SU-DHL-6 (cell line): Measurements from ENCODE around the gene WSCD2.

Experiments
- H2AFZ ChIP-seq: fragments of 200-600 bp; sonication (generic); 2 replicates; pipeline ENCODE4 v1.6.1; 2014; ENCODE audit warnings: low read depth, mild to moderate bottlenecking, moderate library complexity, mixed read lengths, antibody characterized with exemption, low read length; ENCODE audit not compliant: severe bottlenecking
- H3F3A ChIP-seq: fragments of 200-600 bp; shearing (Covaris generic); 2 replicates; pipeline ENCODE4 v1.6.0; 2016; ENCODE audit warnings: antibody characterized with exemption, mild to moderate bottlenecking; ENCODE audit not compliant: insufficient read depth
- H3K27ac ChIP-seq: fragments of 200-600 bp; sonication (generic); 2 replicates; pipeline ENCODE4 v1.5.1; 2016; ENCODE audit warnings: low read depth, mild to moderate bottlenecking, low read length, moderate library complexity, mixed read lengths
- H3K27me3 ChIP-seq: fragments of 200-600 bp; sonication (generic), shearing (Covaris generic); 2 replicates; pipeline ENCODE4 v1.6.0; 2014; ENCODE audit warnings: mild to moderate bottlenecking, low read length
- H3K36me3 ChIP-seq: fragments of 200-600 bp; sonication (generic); 2 replicates; pipeline ENCODE4 v1.6.1; 2014; ENCODE audit warnings: mild to moderate bottlenecking, low read length, mixed read lengths
- H3K4me2 ChIP-seq: fragments of 300-600, 200-600 bp; shearing (Covaris generic), sonication (generic); 2 replicates; pipeline ENCODE4 v1.6.0; 2014; ENCODE audit warnings: low read length, low read depth, mild to moderate bottlenecking; ENCODE audit not compliant: poor library complexity, severe bottlenecking
- H3K4me3 ChIP-seq: fragments of 200-600 bp; sonication (generic); 2 replicates; pipeline ENCODE4 v1.5.1; 2014; ENCODE audit warnings: antibody characterized with exemption, low read length, mild to moderate bottlenecking, mixed read lengths; ENCODE audit not compliant: insufficient read depth, poor library complexity, severe bottlenecking
- H3K79me2 ChIP-seq: fragments of 200-600 bp; sonication (generic); 2 replicates; pipeline ENCODE4 v1.6.1; 2014; ENCODE audit warnings: mild to moderate bottlenecking, low read length, moderate library complexity; ENCODE audit not compliant: insufficient read depth
- H3K9ac ChIP-seq: fragments of 200-600 bp; sonication (generic); 2 replicates; pipeline ENCODE4 v1.7.0; 2014; ENCODE audit warnings: mild to moderate bottlenecking, low read length
- H3K9me2 ChIP-seq: fragments of 200-600 bp; sonication (generic); replicated peaks from 2 replicates; pipeline ENCODE4 v1.6.1; 2014; ENCODE audit warnings: low read length; ENCODE audit not compliant: insufficient read depth
- H3K9me3 ChIP-seq: fragments of 200-600 bp; sonication (generic); 2 replicates; pipeline ENCODE4 v1.6.1; 2014; ENCODE audit warnings: low read length, mixed read lengths; ENCODE audit not compliant: insufficient read depth
- H4K20me1 ChIP-seq: fragments of 200-600 bp; sonication (generic); 2 replicates; pipeline ENCODE4 v1.6.1; 2014; ENCODE audit warnings: low read depth, mild to moderate bottlenecking, antibody characterized with exemption, low read length, moderate library complexity, mixed read lengths
- CTCF ChIP-seq: fragments of 200-600 bp; sonication (generic); IDR thresholded peaks from one replicate; pipeline ENCODE4 v1.5.1; 2017; ENCODE audit warnings: antibody characterized with exemption, mild to moderate bottlenecking, low read length, moderate library complexity; ENCODE audit not compliant: insufficient read depth, poor library complexity, severe bottlenecking
- EZH2phosphoT487 ChIP-seq: fragments of 200-600 bp; sonication (generic), shearing (Covaris generic); conservative IDR thresholded peaks from 2 replicates; pipeline ENCODE4 v1.6.1; 2018; ENCODE audit warnings: mild to moderate bottlenecking, antibody characterized with exemption, low read length, moderate library complexity, mixed read lengths

The WSCD2 gene

GRCh38 chr12:108235985-108236263 lies 106.8 kb downstream of the WSCD2 start:
- Histone ChIP-seq H3K27ac (no peak overlapping the region), H3K4me3 (no peak overlapping the region), H4K20me1 (no peaks in the 10 kb centered on the region), H3K36me3 (no peaks in the 10 kb centered on the region), H3K9me3 (no peaks in the 10 kb centered on the region), H2AFZ (no peak overlapping the region), H3K4me2 (no peak overlapping the region), H3K9ac (no peak overlapping the region), H3K9me2 (no peaks in the 10 kb centered on the region), H3K79me2 (no peaks in the 10 kb centered on the region), H3K27me3 (no peaks in the 10 kb centered on the region), H3F3A (no peaks in the 10 kb centered on the region)
- TF ChIP-seq CTCF, result no peak

- Histone ChIP-seq H3K4me3 (no peak overlapping the region), H3K9ac (no peak overlapping the region), H3K79me2 (no peaks in the 10 kb centered on the region), H3F3A (no peaks in the 10 kb centered on the region), H4K20me1 (no peaks in the 10 kb centered on the region), H3K36me3 (no peaks in the 10 kb centered on the region), H2AFZ (no peak overlapping the region), H3K4me2 (no peak overlapping the region), H3K9me3 (no peaks in the 10 kb centered on the region), H3K27ac (no peak overlapping the region), H3K27me3 (no peaks in the 10 kb centered on the region), H3K9me2 (no peaks in the 10 kb centered on the region)
- TF ChIP-seq EZH2phosphoT487 (no peak), CTCF (no peak)
These were observed 107.3 kb downstream of the WSCD2 start for GRCh38 chr12:108236366-108236765.

GRCh38 chr12:108237272-108237671 lies 108.2 kb downstream of the WSCD2 start:
- H3K4me3 ChIP-seq, result no peak overlapping the region
- no peaks in the 10 kb centered on the region for H3K9me3 ChIP-seq
- TF ChIP-seq EZH2phosphoT487, result no peak
- no peak for TF ChIP-seq CTCF
- no peaks in the 10 kb centered on the region for H3F3A ChIP-seq
- H3K79me2 ChIP-seq, result no peaks in the 10 kb centered on the region
- H3K9me2 ChIP-seq, result no peaks in the 10 kb centered on the region
- H4K20me1 ChIP-seq, result no peaks in the 10 kb centered on the region
- no peaks in the 10 kb centered on the region for H3K36me3 ChIP-seq
- no peak overlapping the region for H2AFZ ChIP-seq
- H3K27ac ChIP-seq, result no peak overlapping the region
- no peak overlapping the region for H3K4me2 ChIP-seq
- H3K27me3 ChIP-seq, result no peaks in the 10 kb centered on the region
- no peak overlapping the region for H3K9ac ChIP-seq

GRCh38 chr12:108238474-108238873 lies 109.4 kb downstream of the WSCD2 start:
- no peaks in the 10 kb centered on the region for H3K79me2 ChIP-seq
- no peaks in the 10 kb centered on the region for H4K20me1 ChIP-seq
- no peak overlapping the region for H3K4me3 ChIP-seq
- H3K27me3 ChIP-seq, result no peaks in the 10 kb centered on the region
- H3K9me3 ChIP-seq, result no peaks in the 10 kb centered on the region
- H3K27ac ChIP-seq, result no peak overlapping the region
- H3F3A ChIP-seq, result no peaks in the 10 kb centered on the region
- H3K9me2 ChIP-seq, result no peaks in the 10 kb centered on the region
- no peak overlapping the region for H3K9ac ChIP-seq
- H2AFZ ChIP-seq, result no peak overlapping the region
- TF ChIP-seq EZH2phosphoT487, result no peak
- no peak for TF ChIP-seq CTCF
- H3K36me3 ChIP-seq, result no peaks in the 10 kb centered on the region
- no peak overlapping the region for H3K4me2 ChIP-seq
